ENCODE measurements around the gene ZNF830.
"Not testable (repeated sequence)": the region's sequence is repeated elsewhere in the genome, so short reads cannot be mapped to it uniquely, and the experiment has no call there.

Gene ZNF830

DNA sequence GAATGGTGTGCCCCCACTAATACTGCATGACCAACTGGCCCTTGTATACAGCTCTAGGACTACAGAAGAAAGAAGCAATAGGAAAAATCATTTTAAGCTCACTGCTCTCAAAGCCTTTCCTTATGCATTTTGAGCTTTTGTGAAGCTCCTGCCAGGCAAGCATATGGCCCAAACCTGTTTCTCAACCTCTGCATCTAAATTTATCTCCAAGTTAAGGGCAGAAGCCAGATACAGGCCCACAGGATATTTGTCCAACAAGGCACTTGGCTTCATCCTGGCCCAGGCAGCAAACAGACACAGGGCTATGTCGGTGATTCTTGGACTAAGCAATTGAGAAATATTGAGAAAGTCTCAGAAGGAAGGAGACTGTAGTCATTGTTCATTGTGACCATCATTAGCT lies 44.0 kb upstream of the ZNF830 start:
- Histone ChIP-seq H3K27me3 (ENCODE audit: insufficient read depth, low read length, poor library complexity) (peaks cover 5% of the 10 kb centered on the region), H3K9me3 (ENCODE audit: insufficient read depth, low read length, severe bottlenecking) (no peaks in the 10 kb centered on the region), H2AFZ (ENCODE audit: low read depth, low read length) (no peak overlapping the region), H3K27ac (ENCODE audit: low read length) (no peak overlapping the region), H3K9ac (ENCODE audit: low read depth, low read length) (no peak overlapping the region), H3K4me2 (ENCODE audit: insufficient read depth, low read length) (no peak overlapping the region), H3K4me3 (ENCODE audit: low read depth in 1 of 2, low read length in 2 of 2) (no peak overlapping the region), H3K79me2 (ENCODE audit: insufficient read depth, low read length) (no peaks in the 10 kb centered on the region), H4K20me1 (ENCODE audit: insufficient read depth, low read length) (no peaks in the 10 kb centered on the region), H3K4me1 (ENCODE audit: insufficient read depth, low read length) (no peaks in the 10 kb centered on the region), H3K36me3 (ENCODE audit: insufficient read depth, low read length) (no peaks in the 10 kb centered on the region)
- no peak for ATAC-seq (ENCODE audit: insufficient read depth, low read depth)
- TF ChIP-seq, protein P1, sequence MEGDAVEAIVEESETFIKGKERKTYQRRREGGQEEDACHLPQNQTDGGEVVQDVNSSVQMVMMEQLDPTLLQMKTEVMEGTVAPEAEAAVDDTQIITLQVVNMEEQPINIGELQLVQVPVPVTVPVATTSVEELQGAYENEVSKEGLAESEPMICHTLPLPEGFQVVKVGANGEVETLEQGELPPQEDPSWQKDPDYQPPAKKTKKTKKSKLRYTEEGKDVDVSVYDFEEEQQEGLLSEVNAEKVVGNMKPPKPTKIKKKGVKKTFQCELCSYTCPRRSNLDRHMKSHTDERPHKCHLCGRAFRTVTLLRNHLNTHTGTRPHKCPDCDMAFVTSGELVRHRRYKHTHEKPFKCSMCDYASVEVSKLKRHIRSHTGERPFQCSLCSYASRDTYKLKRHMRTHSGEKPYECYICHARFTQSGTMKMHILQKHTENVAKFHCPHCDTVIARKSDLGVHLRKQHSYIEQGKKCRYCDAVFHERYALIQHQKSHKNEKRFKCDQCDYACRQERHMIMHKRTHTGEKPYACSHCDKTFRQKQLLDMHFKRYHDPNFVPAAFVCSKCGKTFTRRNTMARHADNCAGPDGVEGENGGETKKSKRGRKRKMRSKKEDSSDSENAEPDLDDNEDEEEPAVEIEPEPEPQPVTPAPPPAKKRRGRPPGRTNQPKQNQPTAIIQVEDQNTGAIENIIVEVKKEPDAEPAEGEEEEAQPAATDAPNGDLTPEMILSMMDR (IDR thresholded peaks at IDR 0.05; ENCODE audit: borderline replicate concordance, extremely low read depth, low read length, poor library complexity, severe bottlenecking), result no peak
- no peak for TF ChIP-seq EZH2 (IDR thresholded peaks at IDR 0.05; ENCODE audit: borderline replicate concordance, low read depth, low read length, severe bottlenecking)
- no peak for DNase-seq

DNA sequence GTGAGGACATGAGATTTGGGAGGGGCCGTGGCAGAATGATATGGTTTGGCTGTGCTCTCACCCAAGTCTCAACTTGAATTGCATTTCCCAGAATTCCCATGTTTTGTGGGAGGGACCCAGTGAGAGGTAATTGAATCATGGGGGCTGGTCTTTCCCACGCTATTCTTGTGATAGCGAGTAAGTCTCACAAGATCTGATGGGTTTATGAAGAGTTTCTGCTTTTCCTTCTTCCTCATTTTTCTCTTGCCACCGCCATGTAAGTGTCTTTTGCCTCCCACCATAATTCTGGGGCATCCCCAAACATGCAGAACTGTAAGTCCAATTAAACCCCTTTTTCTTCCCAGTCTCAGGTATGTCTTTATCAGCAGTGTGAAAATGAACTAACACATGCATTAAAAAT lies 40.7 kb upstream of the ZNF830 start:
- no peak for DNase-seq
- TF ChIP-seq EZH2 (IDR thresholded peaks at IDR 0.05; ENCODE audit: borderline replicate concordance, low read depth, low read length, severe bottlenecking), result no peak
- TF ChIP-seq, protein P1 (IDR thresholded peaks at IDR 0.05; ENCODE audit: borderline replicate concordance, extremely low read depth, low read length, poor library complexity, severe bottlenecking), result no peak
- H3K27me3 ChIP-seq (ENCODE audit: insufficient read depth, low read length, poor library complexity), result peaks cover 5% of the 10 kb centered on the region
- no peak overlapping the region for H3K4me3 ChIP-seq (ENCODE audit: low read depth in 1 of 2, low read length in 2 of 2)
- no peak overlapping the region for H3K27ac ChIP-seq (ENCODE audit: low read length)
- H3K9ac ChIP-seq (ENCODE audit: low read depth, low read length), result no peak overlapping the region
- H3K9me3 ChIP-seq (ENCODE audit: insufficient read depth, low read length, severe bottlenecking), result no peaks in the 10 kb centered on the region
- H3K4me1 ChIP-seq (ENCODE audit: insufficient read depth, low read length), result no peaks in the 10 kb centered on the region
- no peak overlapping the region for H3K4me2 ChIP-seq (ENCODE audit: insufficient read depth, low read length)
- ATAC-seq (ENCODE audit: insufficient read depth, low read depth), result no peak
- H3K36me3 ChIP-seq (ENCODE audit: insufficient read depth, low read length), result no peaks in the 10 kb centered on the region
- H4K20me1 ChIP-seq (ENCODE audit: insufficient read depth, low read length), result no peaks in the 10 kb centered on the region
- H2AFZ ChIP-seq (ENCODE audit: low read depth, low read length), result no peak overlapping the region
- H3K79me2 ChIP-seq (ENCODE audit: insufficient read depth, low read length), result no peaks in the 10 kb centered on the region

DNA sequence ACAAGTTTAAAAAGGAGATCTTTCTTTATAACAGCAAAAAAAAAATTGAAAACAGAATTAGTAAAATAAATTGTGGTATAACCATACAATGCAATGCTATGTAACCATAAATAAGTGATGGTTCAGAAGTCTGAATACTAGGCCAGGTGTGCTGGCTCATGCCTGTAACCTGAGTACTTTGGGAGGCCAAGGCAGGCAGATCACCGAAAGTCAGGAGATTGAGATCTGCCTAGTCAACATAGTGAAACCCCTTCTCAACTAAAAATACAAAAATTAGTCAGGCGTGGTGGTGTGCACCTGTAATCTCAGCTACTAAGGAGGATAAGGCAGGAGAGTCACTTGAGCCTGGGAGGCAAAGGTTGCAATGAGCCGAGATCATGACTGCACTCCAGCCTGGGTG lies 34.7 kb upstream of the ZNF830 start:
- H3K4me1 ChIP-seq (ENCODE audit: insufficient read depth, low read length), result no peaks in the 10 kb centered on the region
- no peak overlapping the region for H3K27ac ChIP-seq (ENCODE audit: low read length)
- no peak overlapping the region for H3K9ac ChIP-seq (ENCODE audit: low read depth, low read length)
- no peak for TF ChIP-seq EZH2 (IDR thresholded peaks at IDR 0.05; ENCODE audit: borderline replicate concordance, low read depth, low read length, severe bottlenecking)
- TF ChIP-seq, protein P1 (IDR thresholded peaks at IDR 0.05; ENCODE audit: borderline replicate concordance, extremely low read depth, low read length, poor library complexity, severe bottlenecking), result no peak
- DNase-seq (no peak), ATAC-seq (ENCODE audit: insufficient read depth, low read depth) (no peak)
- H3K4me2 ChIP-seq (ENCODE audit: insufficient read depth, low read length), result no peak overlapping the region
- H3K27me3 ChIP-seq (ENCODE audit: insufficient read depth, low read length, poor library complexity), result peaks cover 6% of the 10 kb centered on the region
- H3K4me3 ChIP-seq (ENCODE audit: low read depth in 1 of 2, low read length in 2 of 2), result no peak overlapping the region
- H3K9me3 ChIP-seq (ENCODE audit: insufficient read depth, low read length, severe bottlenecking), result no peaks in the 10 kb centered on the region
- H4K20me1 ChIP-seq (ENCODE audit: insufficient read depth, low read length), result no peaks in the 10 kb centered on the region
- H2AFZ ChIP-seq (ENCODE audit: low read depth, low read length), result no peak overlapping the region
- no peaks in the 10 kb centered on the region for H3K79me2 ChIP-seq (ENCODE audit: insufficient read depth, low read length)
- H3K36me3 ChIP-seq (ENCODE audit: insufficient read depth, low read length), result no peaks in the 10 kb centered on the region

DNA sequence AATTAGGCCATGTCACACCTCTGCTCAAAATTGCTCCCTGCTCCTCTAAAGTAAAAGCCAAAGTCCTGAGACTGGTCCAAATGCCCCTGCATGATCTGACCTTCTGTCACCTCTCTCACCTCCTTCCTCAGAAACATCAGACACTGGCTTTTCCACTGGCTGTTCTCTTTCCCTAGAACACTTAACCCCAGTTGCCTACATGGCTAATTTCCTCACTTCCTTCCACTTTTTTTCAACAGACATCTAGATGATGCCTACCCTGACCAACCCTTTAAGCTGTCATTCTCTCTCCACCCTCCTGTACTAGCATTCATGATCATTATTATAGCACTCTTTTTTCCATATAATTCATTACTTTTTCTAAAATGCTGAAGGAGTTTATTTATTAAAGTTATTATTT lies 31.1 kb upstream of the ZNF830 start:
- no peaks in the 10 kb centered on the region for H3K36me3 ChIP-seq (ENCODE audit: insufficient read depth, low read length)
- H3K27ac ChIP-seq (ENCODE audit: low read length), result no peak overlapping the region

DNA sequence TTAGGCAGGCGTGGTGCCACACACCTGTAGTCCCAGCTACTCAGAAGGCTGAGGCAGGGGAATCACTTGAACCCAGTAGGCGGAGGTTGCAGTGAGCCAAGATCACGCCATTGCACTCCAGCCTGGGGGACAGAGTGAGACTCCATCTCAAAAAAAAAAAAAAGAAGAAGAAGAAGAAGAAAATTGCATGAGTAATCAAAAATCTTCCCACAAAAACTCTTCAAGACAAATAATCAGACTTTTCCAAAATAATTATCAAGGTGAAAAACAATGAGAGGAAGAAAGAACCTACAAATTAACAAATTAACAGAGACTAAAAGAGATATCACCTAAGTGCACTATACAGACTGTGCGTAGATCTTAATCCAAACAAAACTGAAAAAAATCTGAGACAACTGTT lies 10.6 kb upstream of the ZNF830 start:
- not testable (repeated sequence) for H3K36me3 ChIP-seq (ENCODE audit: insufficient read depth, low read length); ATAC-seq (ENCODE audit: insufficient read depth, low read depth); H3K4me2 ChIP-seq (ENCODE audit: insufficient read depth, low read length); H3K79me2 ChIP-seq (ENCODE audit: insufficient read depth, low read length); H3K4me3 ChIP-seq (ENCODE audit: low read depth in 1 of 2, low read length in 2 of 2); H3K4me1 ChIP-seq (ENCODE audit: insufficient read depth, low read length); H2AFZ ChIP-seq (ENCODE audit: low read depth, low read length); H3K27me3 ChIP-seq (ENCODE audit: insufficient read depth, low read length, poor library complexity); H3K9ac ChIP-seq (ENCODE audit: low read depth, low read length); H4K20me1 ChIP-seq (ENCODE audit: insufficient read depth, low read length); H3K27ac ChIP-seq (ENCODE audit: low read length); H3K9me3 ChIP-seq (ENCODE audit: insufficient read depth, low read length, severe bottlenecking); DNase-seq

More for the DNA sequence above, 31.1 kb upstream of the ZNF830 start:
- Histone ChIP-seq H3K9ac (ENCODE audit: low read depth, low read length) (no peak overlapping the region), H3K4me1 (ENCODE audit: insufficient read depth, low read length) (no peaks in the 10 kb centered on the region), H3K4me2 (ENCODE audit: insufficient read depth, low read length) (no peak overlapping the region), H3K9me3 (ENCODE audit: insufficient read depth, low read length, severe bottlenecking) (no peaks in the 10 kb centered on the region), H4K20me1 (ENCODE audit: insufficient read depth, low read length) (no peaks in the 10 kb centered on the region), H2AFZ (ENCODE audit: low read depth, low read length) (no peak overlapping the region), H3K27me3 (ENCODE audit: insufficient read depth, low read length, poor library complexity) (peaks cover 12% of the 10 kb centered on the region), H3K79me2 (ENCODE audit: insufficient read depth, low read length) (no peaks in the 10 kb centered on the region), H3K4me3 (ENCODE audit: low read depth in 1 of 2, low read length in 2 of 2) (no peak overlapping the region)
- TF ChIP-seq, protein P1 (IDR thresholded peaks at IDR 0.05; ENCODE audit: borderline replicate concordance, extremely low read depth, low read length, poor library complexity, severe bottlenecking), result no peak
- no peak for TF ChIP-seq EZH2 (IDR thresholded peaks at IDR 0.05; ENCODE audit: borderline replicate concordance, low read depth, low read length, severe bottlenecking)
- DNase-seq (no peak), ATAC-seq (ENCODE audit: insufficient read depth, low read depth) (no peak)
